Liver (tissue), 9 donors: ENCODE data around the gene ADGRV1. TPM values are rescaled to one million over a fixed set of nuclear protein-coding genes. Genes with fewer than 3 reads are reported as not detected.

ENCODE experiments used
- DNase-seq: peaks from one replicate; pipeline ENCODE4 v3.0.0-alpha.2; 2017; ENCODE audit warnings: low spot score
- H3K27ac ChIP-seq, 2 donors: one replicate each; pipeline ENCODE4 v1.7.0; 2013; ENCODE audit warnings: inconsistent platforms in 2 of 2, low read length in 2 of 2, control low read depth in 1 of 2, low read depth in 1 of 2, mild to moderate bottlenecking in 1 of 2
- H3K27me3 ChIP-seq, 4 donors: one replicate each; pipeline versions ENCODE4 v1.6.1 to v1.7.0; 2013; ENCODE audit warnings: low read length in 3 of 4, inconsistent platforms in 1 of 4, mild to moderate bottlenecking in 1 of 4, moderate library complexity in 1 of 4; ENCODE audit not compliant: control insufficient read depth in 4 of 4, insufficient read depth in 4 of 4
- H3K36me3 ChIP-seq, 4 donors: one replicate each; pipeline versions ENCODE4 v1.6.1 to v1.7.0; 2013; ENCODE audit warnings: low read length in 3 of 4, mild to moderate bottlenecking in 3 of 4, low read depth in 1 of 4, moderate library complexity in 1 of 4; ENCODE audit not compliant: control insufficient read depth in 4 of 4, insufficient read depth in 3 of 4
- H3K4me1 ChIP-seq, 4 donors: one replicate each; pipeline versions ENCODE4 v1.6.1 to v1.7.0; 2013; ENCODE audit warnings: low read length in 3 of 4, mild to moderate bottlenecking in 3 of 4, moderate library complexity in 1 of 4; ENCODE audit not compliant: control insufficient read depth in 4 of 4, insufficient read depth in 4 of 4
- H3K4me3 ChIP-seq, 3 donors: one replicate each; pipeline versions ENCODE4 v1.6.1 to v1.7.0; 2013; ENCODE audit warnings: low read length in 3 of 3, control low read depth in 1 of 3, low read depth in 1 of 3, mild to moderate bottlenecking in 1 of 3
- H3K9ac ChIP-seq, 2 donors: one replicate each; pipeline ENCODE4 v1.7.0; 2013; ENCODE audit warnings: low read length in 2 of 2, mild to moderate bottlenecking in 2 of 2, moderate library complexity in 2 of 2, control low read depth in 1 of 2, low read depth in 1 of 2
- H3K9me3 ChIP-seq, 4 donors: one replicate each; pipeline versions ENCODE4 v1.6.1 to v1.7.0; 2013; ENCODE audit warnings: low read length in 3 of 4; ENCODE audit not compliant: control insufficient read depth in 4 of 4
- ATF3 ChIP-seq: IDR thresholded peaks from 2 replicates; pipeline ENCODE4 v1.6.1; 2016; ENCODE audit warnings: antibody characterized with exemption
- CTCF ChIP-seq: fragments of 150-350 bp; IDR thresholded peaks from 2 replicates; pipeline ENCODE4 v1.5.1; 2017; ENCODE audit warnings: improper control_type of control experiment, low read depth, low read length; ENCODE audit not compliant: missing input control
- EGR1 ChIP-seq, 2 donors: IDR thresholded peaks; 2 replicates each; pipeline ENCODE4 v1.6.1; 2016 to 2018; ENCODE audit warnings: antibody characterized with exemption in 2 of 2, low read depth in 2 of 2
- FOXA1 ChIP-seq: IDR thresholded peaks from 2 replicates; pipeline ENCODE4 v1.6.1; 2016; ENCODE audit warnings: antibody characterized with exemption
- FOXA2 ChIP-seq: IDR thresholded peaks from 2 replicates; pipeline ENCODE4 v1.6.1; 2016; ENCODE audit warnings: antibody characterized with exemption
- GABPA ChIP-seq, 2 donors: IDR thresholded peaks in 1 of 2; conservative IDR thresholded peaks in 1 of 2; 2 replicates each; pipeline ENCODE4 v1.6.1; 2016; ENCODE audit warnings: antibody characterized with exemption in 2 of 2, mild to moderate bottlenecking in 1 of 2, moderate library complexity in 1 of 2
- HNF4A ChIP-seq, 2 donors: conservative IDR thresholded peaks; 2 replicates each; pipeline ENCODE4 v1.6.1; 2016; ENCODE audit warnings: antibody characterized with exemption in 2 of 2, mild to moderate bottlenecking in 2 of 2
- HNF4G ChIP-seq: IDR thresholded peaks from 2 replicates; pipeline ENCODE4 v1.6.1; 2016; ENCODE audit warnings: antibody characterized with exemption
- JUND ChIP-seq, 2 donors: IDR thresholded peaks; 2 replicates each; pipeline ENCODE4 v1.6.1; 2016; ENCODE audit warnings: antibody characterized with exemption in 2 of 2
- MAX ChIP-seq: IDR thresholded peaks from 2 replicates; pipeline ENCODE4 v1.6.1; 2016; ENCODE audit warnings: antibody characterized with exemption
- NR2F2 ChIP-seq: IDR thresholded peaks from 2 replicates; pipeline ENCODE4 v1.6.1; 2016; ENCODE audit warnings: antibody characterized with exemption
- RAD21 ChIP-seq, 2 donors: IDR thresholded peaks; 2 replicates each; pipeline ENCODE4 v1.6.1; 2016; ENCODE audit warnings: antibody characterized with exemption in 2 of 2, mild to moderate bottlenecking in 2 of 2
- REST ChIP-seq: IDR thresholded peaks from 2 replicates; pipeline ENCODE4 v1.6.1; 2016; ENCODE audit warnings: antibody characterized with exemption, mild to moderate bottlenecking
- RXRA ChIP-seq, 2 donors: IDR thresholded peaks; 2 replicates each; pipeline ENCODE4 v1.6.1; 2017 to 2018; ENCODE audit warnings: antibody characterized with exemption in 2 of 2, mild to moderate bottlenecking in 1 of 2
- TAF1 ChIP-seq: conservative IDR thresholded peaks from 2 replicates; pipeline ENCODE4 v1.6.1; 2016; ENCODE audit warnings: antibody characterized with exemption, mild to moderate bottlenecking
- YY1 ChIP-seq: IDR thresholded peaks from 2 replicates; pipeline ENCODE4 v1.6.1; 2016; ENCODE audit warnings: antibody characterized with exemption, mild to moderate bottlenecking
- ZBTB33 ChIP-seq: IDR thresholded peaks from 2 replicates; pipeline ENCODE4 v1.6.1; 2016; ENCODE audit warnings: antibody characterized with exemption
- WGBS: extraction: QIAGEN DNeasy Blood & Tissue Kit; methylation state at CpG from one replicate; pipeline ENCODE4 v1.1.7; 2013; 5-methylcytosine and 5-hydroxymethylcytosine counted together
- polyA plus RNA-seq, 2 donors: library from polyadenylated mRNA; stranded (reverse) in 1 of 2; unstranded in 1 of 2; fragments of 200-250 nt in 1 of 2; fragments of >200 nt in 1 of 2; fragmentation: Nextera tagmentation in 1 of 2; extraction: Ambion mirVana in 1 of 2; gene quantifications; one replicate each; pipeline versions ENCODE4 v1.2.1 to v1.2.3, GENCODE V29; 2013 to 2015
- total RNA-seq, 2 donors: library from RNA; depleted of rRNA; stranded (reverse); fragments of >200 nt; gene quantifications; one replicate each; pipeline ENCODE4 v1.2.3, GENCODE V29; 2014
- donor health status: healthy.
- donor health status: healthy.
- donor health status: healthy.
- donor health status: healthy.
- donor health status: healthy.

ADGRV1 gene
- total and polyA plus RNA-seq, 4 donors = 5.1 to 15.5 (median 9.6) TPM

GRCh38 chr5:90902651-90903386 is 344.2 kb downstream of the ADGRV1 start:
- Histone ChIP-seq H3K36me3 (no peaks in the 10 kb centered on the region), H3K4me1 (peaks cover 5 to 42% (median 31%) of the 10 kb centered on the region in 4 donors), H3K9ac (no peak overlapping the region), H3K9me3 (no peaks in the 10 kb centered on the region), H3K27ac (peak overlapping the region; percentile 92 to 95), H3K27me3 (no peaks in the 10 kb centered on the region), H3K4me3 (no peak overlapping the region)
- no peak for DNase-seq
- TF ChIP-seq YY1 = no peak
- no peak for TF ChIP-seq CTCF
- no peak for TF ChIP-seq REST
- no peak for TF ChIP-seq HNF4G
- no peak for TF ChIP-seq EGR1 (IDR thresholded peaks at IDR 0.05; ENCODE audit: low read depth in 2 of 2)
- TF ChIP-seq GABPA (IDR thresholded peaks at IDR 0.05 in 1 of 2, conservative IDR thresholded peaks at IDR 0.05 in 1 of 2) = no peak
- TF ChIP-seq RAD21 (IDR thresholded peaks at IDR 0.05) = no peak
- 62% methylated on average over 6 of the region's 6 CpGs for WGBS

GRCh38 chr5:90909101-90909503 is 350.5 kb downstream of the ADGRV1 start:
- no peaks in the 10 kb centered on the region for H3K27me3 ChIP-seq
- no peak overlapping the region for H3K9ac ChIP-seq
- no peaks in the 10 kb centered on the region for H3K36me3 ChIP-seq
- WGBS = 12% methylated on average over 3 of the region's 3 CpGs
- H3K4me1 ChIP-seq = peaks cover 0 to 22% (median 2%) of the 10 kb centered on the region in 4 donors
- no peak for DNase-seq
- no peak overlapping the region for H3K4me3 ChIP-seq
- peak overlapping the region; percentile 60 to 75 for H3K27ac ChIP-seq
- no peaks in the 10 kb centered on the region for H3K9me3 ChIP-seq
- TF ChIP-seq REST = no peak
- TF ChIP-seq ATF3 = no peak
- no peak for TF ChIP-seq CTCF
- TF ChIP-seq FOXA1 = no peak
- peak; percentile 27 for TF ChIP-seq MAX
- no peak for TF ChIP-seq HNF4G
- peak; percentile 48 to 57 for TF ChIP-seq HNF4A (conservative IDR thresholded peaks at IDR 0.05)
- peak in 1 of 2 donors; percentile 32 for TF ChIP-seq RAD21 (IDR thresholded peaks at IDR 0.05)
- TF ChIP-seq ZBTB33 = no peak
- peak; percentile 91 for TF ChIP-seq NR2F2
- TF ChIP-seq FOXA2 = no peak
- TF ChIP-seq GABPA (IDR thresholded peaks at IDR 0.05 in 1 of 2, conservative IDR thresholded peaks at IDR 0.05 in 1 of 2) = no peak
- TF ChIP-seq TAF1 = no peak
- TF ChIP-seq RXRA (IDR thresholded peaks at IDR 0.05) = peak; percentile 67 to 70
- no peak for TF ChIP-seq EGR1 (IDR thresholded peaks at IDR 0.05; ENCODE audit: low read depth in 2 of 2)
- no peak for TF ChIP-seq JUND (IDR thresholded peaks at IDR 0.05)
